Myocyte (in vitro differentiated cells): ENCODE results near the gene TOB1. TPM values are rescaled to one million over a fixed set of nuclear protein-coding genes. Genes with fewer than 3 reads are reported as not detected.

Experiments
- DNase-seq: peaks from one replicate; pipeline ENCODE4 v3.0.0-alpha.2; 2012; ENCODE audit warnings: low read depth
- total RNA-seq: library from RNA; depleted of rRNA; stranded (reverse); fragments of >200 nt; gene quantifications from 2 replicates; pipeline ENCODE4 v1.2.3, GENCODE V29; 2014

Gene TOB1
- total RNA-seq, 1 donor from 2014 or later = 26.3 TPM

DNA sequence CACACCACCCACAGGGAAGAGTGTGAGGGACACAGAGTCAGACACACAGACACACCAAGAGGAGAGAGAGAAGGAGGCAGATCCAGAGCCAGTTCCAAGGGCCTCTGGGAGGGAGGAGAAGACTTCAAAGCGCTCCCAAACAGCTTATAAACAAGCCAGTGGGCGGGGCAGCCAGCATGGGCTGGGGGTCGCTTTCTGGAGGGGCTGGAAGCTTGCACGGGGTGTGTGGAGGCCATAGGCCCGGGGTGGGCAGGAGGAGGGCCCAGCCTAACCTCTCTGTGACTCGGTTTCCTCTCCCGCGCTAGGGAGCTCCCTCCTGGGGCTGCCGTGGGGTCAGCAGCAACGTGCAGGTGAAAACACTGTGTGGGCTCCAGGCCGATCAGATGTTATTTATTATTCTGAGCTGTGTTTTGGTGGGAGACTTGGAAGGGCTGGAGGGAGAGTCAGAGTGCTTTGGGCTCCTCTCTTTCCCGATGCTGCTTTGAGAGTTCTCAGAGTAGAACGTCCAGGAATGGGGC lies 33.2 kb downstream of the TOB1 start:
- DNase-seq = no peak

DNA sequence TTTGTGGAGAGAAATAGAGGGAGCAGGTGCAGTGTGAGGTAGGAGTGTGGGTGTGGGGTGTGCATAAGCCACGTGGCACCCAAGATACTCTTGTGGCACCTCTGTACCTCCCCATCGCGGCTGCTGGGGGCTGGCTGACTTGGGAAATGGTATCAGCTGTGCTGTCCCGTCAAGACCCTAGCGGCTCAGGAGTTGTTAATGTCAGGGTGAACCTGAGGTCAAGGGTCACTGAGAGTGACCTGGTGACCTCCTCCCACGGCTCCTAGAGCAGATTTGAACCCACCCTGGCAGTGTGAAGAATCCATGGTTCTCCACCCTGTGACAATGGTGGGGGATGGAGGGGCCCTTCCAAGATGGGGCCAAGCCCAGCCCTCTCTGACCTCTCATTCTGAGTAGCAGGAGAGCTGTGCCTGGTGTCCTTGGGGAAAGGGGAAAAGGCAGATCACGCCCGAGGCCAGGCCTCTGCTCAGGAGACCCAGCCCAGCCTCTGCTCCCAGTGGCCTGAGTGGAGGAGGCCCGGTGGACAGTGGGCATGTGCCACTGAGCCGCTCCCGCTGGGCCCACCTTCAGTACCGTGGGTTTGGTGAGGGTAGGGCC lies 33.8 kb downstream of the TOB1 start:
- no peak for DNase-seq

GRCh38 chr17:50831471-50831928 lies 34.7 kb downstream of the TOB1 start:
- DNase-seq = no peak

DNA sequence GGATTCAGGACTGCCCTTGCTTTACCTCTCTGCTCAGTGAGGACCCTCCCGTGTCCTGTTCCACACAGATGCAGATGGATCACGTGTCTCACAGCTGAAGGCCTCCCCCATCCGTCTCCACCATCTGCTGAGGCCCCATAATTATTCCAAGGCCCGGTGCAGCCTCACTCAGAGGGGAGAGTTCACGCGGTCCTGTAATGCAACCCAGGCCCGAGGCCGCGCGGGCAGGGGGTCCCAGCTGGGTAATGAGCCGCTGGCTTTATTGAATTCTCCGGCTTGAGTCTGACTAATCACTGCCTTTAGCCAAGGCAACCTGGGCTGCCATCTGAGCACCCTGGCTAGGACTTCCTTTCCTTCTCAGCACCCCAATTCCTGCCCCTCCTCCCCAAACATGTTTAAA lies 35.2 kb downstream of the TOB1 start:
- no peak for DNase-seq

DNA sequence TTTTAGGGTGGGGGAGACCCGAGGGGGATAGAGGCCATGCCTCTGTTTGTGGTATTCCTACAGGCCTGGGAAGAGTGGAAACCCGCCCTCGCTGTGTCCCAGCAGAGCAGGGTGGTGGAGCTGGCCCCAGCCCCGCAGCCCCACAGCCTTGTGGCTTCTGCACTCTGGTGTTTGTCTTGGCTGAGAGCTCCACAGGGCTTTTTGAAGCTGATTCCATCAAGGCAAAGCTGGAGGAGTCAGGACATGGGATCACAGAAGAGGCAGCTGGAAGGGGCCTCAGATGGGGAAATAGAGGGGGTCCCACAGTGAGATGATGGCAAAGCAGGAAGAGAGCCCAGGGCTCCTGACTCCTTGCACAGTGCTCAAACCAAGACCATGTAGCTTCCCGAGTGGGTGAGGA lies 35.8 kb downstream of the TOB1 start:
- DNase-seq = no peak

GRCh38 chr17:50829332-50829731 lies 36.8 kb downstream of the TOB1 start:
- no peak for DNase-seq

DNA sequence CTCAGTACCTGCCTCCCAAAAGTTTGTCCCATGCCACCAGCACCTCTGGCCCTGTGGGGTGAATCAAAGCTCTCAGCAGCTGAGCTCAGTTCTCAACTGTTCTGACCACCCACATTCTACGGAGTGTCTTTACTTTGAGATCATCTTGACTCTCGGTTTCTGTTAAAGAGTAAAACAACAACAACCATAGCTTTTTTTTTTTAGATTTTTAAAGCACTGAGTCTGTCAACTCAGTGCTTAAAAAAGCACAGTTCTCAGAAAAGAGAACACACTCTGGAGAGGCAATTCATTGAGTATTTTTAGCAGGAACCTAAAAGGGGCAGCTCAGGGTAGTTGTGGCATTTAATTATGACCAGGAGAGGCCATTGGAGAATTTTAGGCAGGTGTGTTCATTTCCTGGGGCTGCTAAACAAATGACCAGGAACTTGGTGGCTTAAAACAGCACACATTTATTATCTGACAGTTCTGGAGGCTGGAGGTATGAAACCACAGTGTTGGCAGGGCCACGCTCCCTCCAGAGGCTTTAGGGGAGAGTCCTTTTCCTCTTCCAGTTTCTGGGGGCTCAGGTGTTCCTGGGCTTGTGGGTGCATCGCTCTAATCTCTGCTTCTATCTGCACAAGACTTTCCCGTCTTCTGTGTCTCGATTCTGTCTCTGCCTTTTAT lies 37.5 kb downstream of the TOB1 start:
- DNase-seq = no peak

DNA sequence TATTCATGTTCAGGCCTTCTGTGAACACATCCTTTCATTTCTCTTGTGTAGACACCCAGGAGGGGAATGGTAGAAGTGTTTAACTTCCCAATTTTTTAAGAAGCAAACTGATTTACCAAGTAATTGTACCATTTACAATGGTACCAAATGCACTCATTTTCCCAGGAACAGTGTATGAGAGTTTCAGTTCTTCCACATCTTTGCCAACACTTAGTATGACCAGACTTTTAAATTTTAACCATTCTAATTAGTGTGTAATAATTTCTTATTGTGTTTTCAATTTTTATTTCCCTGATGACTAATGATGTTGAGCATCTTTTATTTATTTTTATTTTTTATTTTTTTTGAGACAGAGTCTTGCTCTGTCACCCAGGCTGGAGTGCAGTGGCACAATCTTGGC lies 41.0 kb downstream of the TOB1 start:
- DNase-seq = no peak

- DNase-seq = no peak
Measured at GRCh38 chr17:50824429-50824828, 41.7 kb downstream of the TOB1 start.

DNA sequence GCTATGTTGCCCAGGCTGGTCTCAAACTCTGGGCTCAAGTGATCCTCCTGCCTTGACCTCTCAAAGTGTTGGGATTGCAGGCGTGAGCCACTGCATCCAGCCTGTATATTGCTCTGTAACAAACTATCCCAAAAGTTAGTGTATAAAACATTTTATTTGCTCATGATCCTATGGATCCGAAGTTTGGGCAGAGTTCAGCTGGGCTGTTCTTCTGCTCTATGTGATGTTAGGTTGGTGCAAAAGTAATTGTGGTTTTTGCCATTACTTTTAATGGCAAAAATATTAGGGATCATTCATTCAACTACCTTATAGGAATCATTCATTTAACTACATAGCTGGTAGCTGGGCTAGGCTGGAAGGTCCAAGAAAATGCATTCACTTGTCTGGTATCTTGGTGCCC lies 43.6 kb downstream of the TOB1 start:
- no peak for DNase-seq

- no peak for DNase-seq
Measured at GRCh38 chr17:50820651-50821050, 45.5 kb downstream of the TOB1 start.

DNA sequence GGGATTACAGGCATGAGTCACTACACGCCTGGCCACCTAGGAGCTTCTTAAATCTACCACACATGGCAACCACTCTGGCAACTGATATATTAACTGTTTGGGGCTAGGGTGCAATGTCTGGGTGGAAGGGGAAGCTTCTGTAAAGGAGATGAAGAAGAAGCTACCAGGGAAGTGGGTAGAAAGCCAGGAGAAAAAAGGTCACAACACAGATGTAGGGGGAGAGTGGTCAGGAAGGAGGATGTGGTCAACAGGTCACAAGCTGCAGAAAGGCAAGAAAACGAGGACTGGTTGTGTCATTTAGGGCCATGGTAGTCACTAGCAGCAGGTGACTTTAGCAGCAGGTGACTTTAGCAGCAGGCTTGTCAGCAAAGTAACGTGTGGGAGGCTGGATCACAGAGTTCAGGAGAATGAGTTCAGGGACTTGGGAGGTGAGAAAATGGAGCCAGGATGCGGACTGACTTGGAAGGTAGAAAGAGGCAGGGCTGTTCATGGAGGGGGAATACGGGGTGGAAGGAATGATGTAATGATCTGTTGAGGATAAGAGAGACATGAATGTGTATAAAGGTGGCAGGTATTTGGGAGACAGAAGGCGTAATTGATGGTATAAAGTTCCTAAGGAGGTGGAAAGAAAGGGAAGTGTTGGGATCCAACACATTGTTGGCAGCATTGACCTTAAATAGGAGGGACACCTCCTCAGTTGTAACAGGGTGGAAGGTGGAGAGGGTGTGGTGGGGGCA lies 47.1 kb downstream of the TOB1 start:
- no peak for DNase-seq

- DNase-seq = no peak
Measured at GRCh38 chr17:50818261-50818660, 47.9 kb downstream of the TOB1 start.

DNA sequence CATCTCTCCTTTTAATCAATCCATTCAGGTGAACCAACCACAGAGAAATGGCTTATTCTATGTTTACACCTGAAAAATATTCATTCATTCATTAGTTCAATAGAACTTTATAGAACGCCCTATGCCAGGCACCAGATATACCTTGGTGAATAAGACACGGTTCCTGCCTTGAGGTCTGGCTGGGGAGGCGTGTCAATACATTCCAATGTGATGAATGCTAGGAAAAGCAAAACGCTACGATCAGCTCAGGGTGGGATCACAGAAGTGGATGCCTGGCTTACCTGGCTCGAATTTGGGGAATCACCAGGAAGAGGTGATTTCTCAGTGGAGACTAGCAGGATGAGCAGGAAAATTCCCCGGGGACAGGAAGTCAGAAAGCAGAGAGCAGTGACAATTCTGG lies 48.3 kb downstream of the TOB1 start:
- DNase-seq = no peak

GRCh38 chr17:50816771-50817751 lies 49.1 kb downstream of the TOB1 start:
- DNase-seq = peak; percentile 37

GRCh38 chr17:50816271-50816670 lies 49.9 kb downstream of the TOB1 start:
- DNase-seq = no peak

DNA sequence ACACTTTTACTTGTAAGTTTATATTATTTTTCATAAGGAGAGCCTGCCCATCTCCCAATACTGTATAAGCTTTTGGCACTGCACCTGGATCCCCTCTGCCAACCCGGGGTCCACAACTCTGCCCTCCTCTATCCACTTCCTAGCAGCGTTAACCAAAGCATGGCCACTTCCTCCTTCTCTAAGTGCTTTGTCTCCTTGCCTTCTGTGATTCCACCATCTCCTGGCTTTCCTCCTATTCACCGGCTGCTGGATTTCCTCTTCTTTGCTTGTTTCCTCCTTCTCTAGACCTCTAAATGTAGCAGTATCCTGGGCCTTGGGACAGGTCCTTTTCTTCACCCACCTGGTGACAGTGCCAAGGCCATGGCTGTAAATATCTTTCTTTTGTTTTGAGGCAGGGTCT lies 50.8 kb downstream of the TOB1 start:
- DNase-seq = no peak

DNA sequence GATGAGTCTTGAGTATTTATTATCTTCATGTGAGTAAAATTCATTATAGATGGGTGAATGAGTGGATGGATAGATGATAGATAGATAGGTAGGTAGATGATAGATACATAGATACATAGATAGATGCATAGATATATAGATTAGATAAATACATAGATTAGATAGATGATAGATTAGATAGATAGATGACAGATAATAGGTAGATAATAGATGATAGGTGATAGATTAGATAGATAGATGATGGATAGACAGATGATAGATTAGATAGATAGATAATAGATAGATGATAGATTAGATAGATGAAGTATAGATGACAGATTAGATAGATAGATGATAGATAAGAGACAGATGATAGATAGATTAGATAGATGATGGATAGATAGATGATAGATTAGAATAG lies 52.6 kb downstream of the TOB1 start:
- DNase-seq = no peak
